ENCODE data around the gene CARM1.

GRCh38 chr19:10911579-10912363 is 40.4 kb downstream of the CARM1 start:
- TF ChIP-seq CTCF (IDR thresholded peaks at IDR 0.05; ENCODE audit: low read length) = no peak
- no peak for TF ChIP-seq EZH2phosphoT487 (IDR thresholded peaks at IDR 0.05; ENCODE audit: low read length)
- TF ChIP-seq EZH2 (optimal IDR thresholded peaks at IDR 0.05; ENCODE audit: low read depth, low read length) = no peak

All from MM.1S (cell line).